Panc1 (cell line): ENCODE results near the gene WNT10A. TPM values are rescaled to one million over a fixed set of nuclear protein-coding genes. Genes with fewer than 3 reads are reported as not detected.

ENCODE experiments used
- ATAC-seq: fragments of 200-7000 bp; cut with Tn5 transposase; 2 replicates; pipeline ENCODE4 v1.9.1; 2020; ENCODE audit warnings: mild to moderate bottlenecking, moderate library complexity
- BruUV-seq: library from RNA; stranded (reverse); fragments of 400-500 nt; replicated peaks from 2 replicates; lab custom pipeline; 2021; lab: Mats Ljungman, UMichigan
- CTCF ChIA-PET: fragments of 300-600 bp; sonication (Branson Sonifier 250); formaldehyde crosslinking; loops from one replicate; lab custom pipeline; 2022; ENCODE audit warnings: antibody characterized with exemption; lab: Charles Lee
- POLR2A ChIA-PET: fragments of 300-600 bp; sonication (Branson Sonifier 250); formaldehyde crosslinking; loops from one replicate; lab custom pipeline; 2022; ENCODE audit warnings: antibody characterized with exemption; lab: Charles Lee
- DNase-seq: peaks from one replicate; pipeline ENCODE4 v3.0.0-alpha.2; 2010; ENCODE audit warnings: low read depth, low spot score
- H3K27ac ChIP-seq: 2 replicates; pipeline ENCODE4 v1.5.1; 2011; ENCODE audit warnings: mild to moderate bottlenecking, low read length, inconsistent platforms
- H3K27me3 ChIP-seq: fragments of 200-500 bp; sonication (Bioruptor generic); 2 replicates; pipeline ENCODE4 v1.6.0; 2014; ENCODE audit warnings: low read length, inconsistent platforms; ENCODE audit not compliant: control insufficient read depth, insufficient read depth
- H3K36me3 ChIP-seq: fragments of 200-500 bp; sonication (Bioruptor generic); 2 replicates; pipeline ENCODE4 v1.5.1; 2014; ENCODE audit warnings: inconsistent platforms, mild to moderate bottlenecking, low read length, moderate library complexity; ENCODE audit not compliant: control insufficient read depth, insufficient read depth
- H3K4me1 ChIP-seq: 2 replicates; pipeline ENCODE4 v1.5.1; 2011; ENCODE audit warnings: inconsistent platforms, mild to moderate bottlenecking, low read length, moderate library complexity; ENCODE audit not compliant: control insufficient read depth, insufficient read depth
- H3K4me3 ChIP-seq, 2 experiments: 2 replicates each; pipeline ENCODE4 v1.5.1; 2011 to 2012; ENCODE audit warnings: low read depth in 2 of 2, low read length in 2 of 2, mild to moderate bottlenecking in 2 of 2, inconsistent platforms in 1 of 2, moderate library complexity in 1 of 2
- H3K9me3 ChIP-seq: fragments of 200-500 bp; sonication (Bioruptor generic); 2 replicates; pipeline ENCODE4 v1.5.1; 2014; ENCODE audit warnings: low read depth, mild to moderate bottlenecking, inconsistent platforms, low read length, moderate library complexity; ENCODE audit not compliant: control insufficient read depth, insufficient read depth
- CTCF ChIP-seq: fragments of 450-650 bp; IDR thresholded peaks from 2 replicates; pipeline ENCODE4 v1.5.1; 2017; ENCODE audit warnings: mild to moderate bottlenecking
- POLR2AphosphoS5 ChIP-seq: IDR thresholded peaks from 2 replicates; pipeline ENCODE4 v1.6.1; 2012; ENCODE audit warnings: mild to moderate bottlenecking, low read depth, low read length, moderate library complexity
- REST ChIP-seq, 2 experiments: IDR thresholded peaks; 2 replicates each; pipeline ENCODE4 v1.6.1; 2011 to 2012; ENCODE audit warnings: low read depth in 2 of 2, control low read depth in 1 of 2, low read length in 1 of 2, mild to moderate bottlenecking in 1 of 2, moderate library complexity in 1 of 2; ENCODE audit not compliant: insufficient read depth in 1 of 2
- SIN3A ChIP-seq: IDR thresholded peaks from 2 replicates; pipeline ENCODE4 v1.6.1; 2012; ENCODE audit warnings: low read depth, mild to moderate bottlenecking, low read length, moderate library complexity, borderline replicate concordance; ENCODE audit not compliant: insufficient read depth
- TCF7L2 ChIP-seq: IDR thresholded peaks from 2 replicates; pipeline ENCODE4 v1.6.1; 2011; ENCODE audit warnings: mild to moderate bottlenecking, low read depth, low read length, inconsistent platforms
- in situ Hi-C: cut with HindIII; loops from 2 replicates; pipeline ENCODE4 v1.10.0; 2016; ENCODE audit warnings: low sequenced_read_pairs, low pct_unique_long_range_greater_than_20kb
- intact Hi-C: fragments of 100-400 bp; cut with micrococcal nuclease; formaldehyde crosslinking; loops from one replicate; pipeline ENCODE4 v1.10.0; 2022; ENCODE audit not compliant: unreplicated experiment
- total RNA-seq: library from RNA; stranded (reverse); gene quantifications from one replicate; pipeline ENCODE4 v1.2.1, GENCODE V29; 2021; ENCODE audit not compliant: unreplicated experiment

The WNT10A gene
- total RNA-seq, 1 experiment from 2014 or later, result 9.2 TPM

GRCh38 chr2:218899147-218899546 lies 18.5 kb downstream of the WNT10A start:
- BruUV-seq, result no TSS peak
- H3K27ac ChIP-seq, result no peak overlapping the region
- in situ Hi-C loops, result no loop called here
- CTCF ChIA-PET, result interaction anchor here (0.6 to 3.6 kb wide), 2 partner anchors 22 to 42 kb away, joined by 5 to 102 read pairs; no protein-coding TSS in a partner anchor
- intact Hi-C loops, result loop anchor here (2.0 kb wide), 1 partner anchor 46 kb away; no protein-coding TSS in a partner anchor
- POLR2A ChIA-PET, result no interaction called here
- H3K4me1 ChIP-seq, result peaks cover 38% of the 10 kb centered on the region
- ATAC-seq, result no peak
- H3K27me3 ChIP-seq, result no peaks in the 10 kb centered on the region
- no peak overlapping the region for H3K4me3 ChIP-seq
- no peaks in the 10 kb centered on the region for H3K36me3 ChIP-seq
- no peaks in the 10 kb centered on the region for H3K9me3 ChIP-seq
- no peak for DNase-seq
- TF ChIP-seq CTCF, result no peak
- TF ChIP-seq REST (IDR thresholded peaks at IDR 0.05; ENCODE audit: insufficient read depth in 1 of 2, low read depth in 2 of 2, low read length in 1 of 2), result no peak
- no peak for TF ChIP-seq TCF7L2
- TF ChIP-seq SIN3A, result no peak
- TF ChIP-seq POLR2AphosphoS5, result no peak

- Histone ChIP-seq H3K9me3 (no peaks in the 10 kb centered on the region), H3K4me3 (no peak overlapping the region), H3K27ac (no peak overlapping the region), H3K36me3 (no peaks in the 10 kb centered on the region), H3K27me3 (no peaks in the 10 kb centered on the region), H3K4me1 (peaks cover 7% of the 10 kb centered on the region)
- in situ Hi-C loops, result no loop called here
- ATAC-seq (no peak), DNase-seq (no peak)
- ChIA-PET CTCF (no interaction called here), POLR2A (no interaction called here)
- TF ChIP-seq POLR2AphosphoS5, result no peak
- no peak for TF ChIP-seq SIN3A
- TF ChIP-seq TCF7L2, result no peak
- TF ChIP-seq CTCF, result no peak
- TF ChIP-seq REST (IDR thresholded peaks at IDR 0.05; ENCODE audit: insufficient read depth in 1 of 2, low read depth in 2 of 2, low read length in 1 of 2), result no peak
- BruUV-seq, result no TSS peak
- intact Hi-C loops, result no loop called here
Observed at GRCh38 chr2:218902427-218902826, 21.8 kb downstream of the WNT10A start.
